ENCODE results near the gene EFNA4. TPM values are rescaled to one million over a fixed set of nuclear protein-coding genes. Genes with fewer than 3 reads are reported as not detected.

EFNA4 gene
- total and polyA plus RNA-seq, 9 of the 15 experiments (the other 6 are each of a cell fraction or from before 2014, with no cell fraction given), result 0.68 to 7.4 (median 6.1) TPM

DNA sequence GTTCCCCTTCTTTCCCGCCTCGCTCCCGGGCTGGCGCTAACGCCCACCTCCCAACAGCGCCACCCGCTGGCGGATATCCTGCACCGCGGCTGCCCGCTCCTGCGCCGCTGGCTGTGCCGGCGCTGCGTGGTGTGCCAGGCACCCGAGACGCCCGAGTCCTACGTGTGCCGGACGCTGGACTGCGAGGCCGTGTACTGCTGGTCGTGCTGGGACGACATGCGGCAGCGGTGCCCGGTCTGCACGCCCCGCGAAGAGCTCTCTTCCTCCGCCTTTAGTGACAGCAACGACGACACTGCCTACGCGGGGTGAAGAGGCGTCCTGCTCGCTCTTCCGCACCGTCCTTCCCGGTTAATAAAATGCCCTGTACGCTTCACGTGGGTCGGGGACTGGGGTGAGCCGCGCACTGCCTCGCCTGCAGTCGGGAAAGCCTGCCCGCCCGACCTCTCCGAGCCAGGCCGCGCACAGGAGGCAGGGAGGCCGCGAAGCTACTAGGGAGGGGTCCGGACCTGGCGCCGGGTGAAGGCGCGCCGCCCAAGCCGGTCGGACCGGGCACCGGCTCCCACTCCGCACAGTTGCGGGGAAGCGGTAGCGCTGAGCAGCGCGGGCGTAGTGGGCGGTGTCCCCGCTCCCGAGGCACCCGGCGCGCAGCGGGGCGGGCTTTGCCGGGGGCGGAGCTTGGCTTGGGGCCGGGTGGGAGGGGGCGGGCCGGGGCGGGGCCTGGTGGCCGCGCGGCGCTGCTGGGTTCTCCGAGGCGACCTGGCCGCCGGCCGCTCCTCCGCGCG is 12.8 kb upstream of the EFNA4 start, which contains the start of gene ADAM15 (continued):
- no peak for TF ChIP-seq UBTF (IDR thresholded peaks at IDR 0.05; ENCODE audit: borderline replicate concordance in 1 of 2, low read depth in 2 of 2, low read length in 2 of 2)
- TF ChIP-seq ZNF280A (IDR thresholded peaks at IDR 0.05; ENCODE audit: low read depth, partially characterized antibody), result no peak
- TF ChIP-seq CHAMP1 (IDR thresholded peaks at IDR 0.05), result no peak
- no peak for TF ChIP-seq ZNF408 (CRISPR knock-in tag; IDR thresholded peaks at IDR 0.05; ENCODE audit: low read depth)
- no peak for TF ChIP-seq MED1 (CRISPR knock-in tag; IDR thresholded peaks at IDR 0.05; ENCODE audit: borderline replicate concordance)
- TF ChIP-seq FOXM1 (IDR thresholded peaks at IDR 0.05; ENCODE audit: low read depth), result no peak
- peak; percentile 92 for TF ChIP-seq FOXM1 (CRISPR knock-in tag; IDR thresholded peaks at IDR 0.05; ENCODE audit: low read depth)
- peak; percentile 99 for TF ChIP-seq KLF13 (tag; IDR thresholded peaks at IDR 0.05; ENCODE audit: borderline replicate concordance, low read depth)
- TF ChIP-seq, protein P1, sequence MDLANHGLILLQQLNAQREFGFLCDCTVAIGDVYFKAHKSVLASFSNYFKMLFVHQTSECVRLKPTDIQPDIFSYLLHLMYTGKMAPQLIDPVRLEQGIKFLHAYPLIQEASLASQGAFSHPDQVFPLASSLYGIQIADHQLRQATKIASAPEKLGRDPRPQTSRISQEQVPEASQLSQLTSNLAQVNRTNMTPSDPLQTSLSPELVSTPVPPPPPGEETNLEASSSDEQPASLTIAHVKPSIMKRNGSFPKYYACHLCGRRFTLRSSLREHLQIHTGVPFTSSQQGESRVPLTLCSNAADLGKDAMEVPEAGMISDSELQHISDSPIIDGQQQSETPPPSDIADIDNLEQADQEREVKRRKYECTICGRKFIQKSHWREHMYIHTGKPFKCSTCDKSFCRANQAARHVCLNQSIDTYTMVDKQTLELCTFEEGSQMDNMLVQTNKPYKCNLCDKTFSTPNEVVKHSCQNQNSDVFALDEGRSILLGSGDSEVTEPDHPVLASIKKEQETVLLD (IDR thresholded peaks at IDR 0.05), result no peak
- TF ChIP-seq NCOA4 (IDR thresholded peaks at IDR 0.05; ENCODE audit: partially characterized antibody), result no peak
- no peak for TF ChIP-seq BRCA1 (IDR thresholded peaks at IDR 0.05)
- TF ChIP-seq BRCA1 (CRISPR knock-in tag; IDR thresholded peaks at IDR 0.05), result no peak
- TF ChIP-seq, protein P2, sequence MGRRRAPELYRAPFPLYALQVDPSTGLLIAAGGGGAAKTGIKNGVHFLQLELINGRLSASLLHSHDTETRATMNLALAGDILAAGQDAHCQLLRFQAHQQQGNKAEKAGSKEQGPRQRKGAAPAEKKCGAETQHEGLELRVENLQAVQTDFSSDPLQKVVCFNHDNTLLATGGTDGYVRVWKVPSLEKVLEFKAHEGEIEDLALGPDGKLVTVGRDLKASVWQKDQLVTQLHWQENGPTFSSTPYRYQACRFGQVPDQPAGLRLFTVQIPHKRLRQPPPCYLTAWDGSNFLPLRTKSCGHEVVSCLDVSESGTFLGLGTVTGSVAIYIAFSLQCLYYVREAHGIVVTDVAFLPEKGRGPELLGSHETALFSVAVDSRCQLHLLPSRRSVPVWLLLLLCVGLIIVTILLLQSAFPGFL (CRISPR knock-in tag; IDR thresholded peaks at IDR 0.05), result no peak
- TF ChIP-seq DIDO1 (tag; IDR thresholded peaks at IDR 0.05; ENCODE audit: low read depth), result no peak
- peak; percentile 50; the same call in 1 of the 2 replicates for TF ChIP-seq VEZF1 (CRISPR knock-in tag; IDR thresholded peaks at IDR 0.05)
- TF ChIP-seq HDAC8 (tag; IDR thresholded peaks at IDR 0.05), result peak; percentile 49; the same call in 1 of the 2 replicates

Data from K562 (cell line).